Measurements from ENCODE around the gene CARF.
"Not testable (repeated sequence)": the region's sequence is repeated elsewhere in the genome, so short reads cannot be mapped to it uniquely, and the experiment has no call there.

CARF gene, protein sequence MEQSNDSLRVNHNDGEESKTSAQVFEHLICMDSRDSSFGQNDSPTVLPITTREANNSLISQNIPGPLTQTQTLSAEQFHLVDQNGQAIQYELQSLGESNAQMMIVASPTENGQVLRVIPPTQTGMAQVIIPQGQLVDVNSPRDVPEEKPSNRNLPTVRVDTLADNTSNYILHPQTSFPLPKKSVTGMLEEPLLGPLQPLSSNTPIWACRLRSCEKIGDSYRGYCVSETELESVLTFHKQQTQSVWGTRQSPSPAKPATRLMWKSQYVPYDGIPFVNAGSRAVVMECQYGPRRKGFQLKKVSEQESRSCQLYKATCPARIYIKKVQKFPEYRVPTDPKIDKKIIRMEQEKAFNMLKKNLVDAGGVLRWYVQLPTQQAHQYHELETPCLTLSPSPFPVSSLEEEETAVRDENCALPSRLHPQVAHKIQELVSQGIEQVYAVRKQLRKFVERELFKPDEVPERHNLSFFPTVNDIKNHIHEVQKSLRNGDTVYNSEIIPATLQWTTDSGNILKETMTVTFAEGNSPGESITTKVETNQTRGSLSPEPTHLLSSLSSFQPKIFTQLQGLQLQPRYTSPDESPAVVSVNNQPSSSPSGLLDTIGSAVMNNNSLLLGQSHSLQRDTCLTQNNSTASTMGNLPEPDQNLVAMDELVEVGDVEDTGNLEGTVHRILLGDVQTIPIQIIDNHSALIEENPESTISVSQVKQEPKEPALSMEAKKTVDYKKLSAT

DNA sequence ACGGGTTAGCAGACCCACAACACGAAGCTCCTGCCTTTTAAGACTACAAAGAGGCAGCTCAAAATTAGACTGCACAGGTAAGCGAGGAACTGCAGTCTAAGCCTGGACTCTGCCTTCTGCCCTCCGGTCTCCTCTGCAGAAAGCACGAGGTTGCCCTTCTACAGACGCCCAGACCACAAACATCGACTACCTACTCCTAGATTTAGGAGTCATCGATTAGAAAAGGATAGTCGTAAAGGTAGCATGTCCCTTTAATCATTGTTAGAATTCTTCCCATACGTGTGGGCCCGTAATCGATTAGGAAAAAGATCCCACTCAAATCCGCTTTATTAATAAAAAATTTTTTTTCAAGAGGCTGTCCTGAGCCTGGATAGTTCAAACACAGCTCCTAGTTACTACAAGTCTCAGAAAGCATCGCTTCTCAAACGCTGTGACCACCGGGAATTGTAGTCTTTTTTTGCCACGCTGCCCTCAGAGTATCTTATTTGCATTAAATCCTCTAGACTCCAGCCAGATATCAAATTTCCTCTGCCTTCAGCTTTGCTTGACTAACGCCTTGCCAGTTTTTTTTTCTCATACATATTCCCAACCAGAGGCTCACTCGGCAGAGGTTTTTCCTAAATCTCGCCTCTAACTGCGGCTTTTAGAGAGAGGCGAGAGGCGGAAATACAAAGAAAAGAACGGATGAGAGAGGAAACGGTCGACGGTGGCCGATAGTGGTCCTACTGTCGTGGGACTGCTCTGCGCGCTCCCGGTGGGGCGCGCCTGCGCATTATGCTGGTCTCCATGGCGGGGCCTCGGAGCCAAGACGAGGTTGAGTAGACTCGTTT, at the start of gene CARF, which contains the start of gene WDR12:
Gene CARF, plus strand, starts transcription at position 764 of the 830 bp plus-strand sequence. CDS start 29,628 bp downstream, outside the sequence.
Gene WDR12, minus strand, starts transcription at position 162 of the 830 bp plus-strand sequence. CDS start 197 bp downstream, outside the sequence.
- no peaks in the 10 kb centered on the region for H3K4me1 ChIP-seq (ENCODE audit: insufficient read depth, low read length)

DNA sequence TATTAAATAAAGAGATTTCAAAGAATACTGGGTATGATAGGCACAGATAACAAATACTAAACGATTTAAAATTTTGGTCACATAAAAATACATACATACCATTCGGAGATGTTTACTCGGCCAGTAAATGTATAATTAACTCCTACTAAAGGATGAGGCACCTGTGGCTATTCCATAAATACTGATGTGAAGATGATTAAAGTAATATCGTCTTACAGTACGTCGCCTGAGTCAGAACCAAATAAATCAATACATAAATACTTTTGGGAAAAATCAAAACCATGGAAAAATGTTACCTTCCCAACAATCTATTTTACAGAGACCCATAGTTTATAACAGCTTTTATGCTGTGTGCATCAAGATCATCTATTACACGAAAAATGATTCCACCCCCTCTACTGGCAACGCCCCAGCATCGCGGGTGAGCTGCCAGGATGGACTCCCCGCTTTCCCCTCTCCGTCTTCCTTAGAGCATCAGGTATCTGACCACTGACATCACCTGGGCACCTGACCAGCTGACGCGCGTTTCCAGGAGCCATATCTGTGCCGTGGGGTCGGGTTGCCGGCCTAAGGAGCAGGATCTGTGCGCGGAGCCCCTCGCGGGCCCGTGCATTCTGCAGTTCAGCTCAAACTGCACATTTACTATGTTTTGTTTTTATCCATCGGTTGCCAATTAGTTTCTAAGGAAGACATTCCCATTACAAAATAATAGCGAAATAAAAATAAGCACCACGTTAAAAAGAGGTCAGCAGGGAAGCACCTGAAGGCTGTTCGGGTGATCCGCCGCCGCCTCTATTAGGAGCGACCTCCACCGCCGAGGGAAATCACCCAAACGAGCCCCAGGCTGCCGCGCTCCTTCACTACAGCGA, 41.4 kb upstream of the CARF start:
- Histone ChIP-seq H3K4me1 (ENCODE audit: insufficient read depth, low read length) (no peaks in the 10 kb centered on the region), H3K36me3 (ENCODE audit: insufficient read depth, low read length) (no peaks in the 10 kb centered on the region), H3K9me3 (ENCODE audit: control insufficient read depth, insufficient read depth, low read length) (no peaks in the 10 kb centered on the region), H3K9ac (ENCODE audit: low read depth, low read length) (peak overlapping the region; percentile 86)

More for the DNA sequence above, at the start of gene CARF, which contains the start of gene WDR12:
- no peaks in the 10 kb centered on the region; the same call in 1 of the 2 replicates for H3K36me3 ChIP-seq (ENCODE audit: insufficient read depth, low read length)
- no peaks in the 10 kb centered on the region; the same call in 1 of the 2 replicates for H3K9me3 ChIP-seq (ENCODE audit: control insufficient read depth, insufficient read depth, low read length)
- H3K9ac ChIP-seq (ENCODE audit: low read depth, low read length) = peak within 1 kb of the TSS; percentile 90

DNA sequence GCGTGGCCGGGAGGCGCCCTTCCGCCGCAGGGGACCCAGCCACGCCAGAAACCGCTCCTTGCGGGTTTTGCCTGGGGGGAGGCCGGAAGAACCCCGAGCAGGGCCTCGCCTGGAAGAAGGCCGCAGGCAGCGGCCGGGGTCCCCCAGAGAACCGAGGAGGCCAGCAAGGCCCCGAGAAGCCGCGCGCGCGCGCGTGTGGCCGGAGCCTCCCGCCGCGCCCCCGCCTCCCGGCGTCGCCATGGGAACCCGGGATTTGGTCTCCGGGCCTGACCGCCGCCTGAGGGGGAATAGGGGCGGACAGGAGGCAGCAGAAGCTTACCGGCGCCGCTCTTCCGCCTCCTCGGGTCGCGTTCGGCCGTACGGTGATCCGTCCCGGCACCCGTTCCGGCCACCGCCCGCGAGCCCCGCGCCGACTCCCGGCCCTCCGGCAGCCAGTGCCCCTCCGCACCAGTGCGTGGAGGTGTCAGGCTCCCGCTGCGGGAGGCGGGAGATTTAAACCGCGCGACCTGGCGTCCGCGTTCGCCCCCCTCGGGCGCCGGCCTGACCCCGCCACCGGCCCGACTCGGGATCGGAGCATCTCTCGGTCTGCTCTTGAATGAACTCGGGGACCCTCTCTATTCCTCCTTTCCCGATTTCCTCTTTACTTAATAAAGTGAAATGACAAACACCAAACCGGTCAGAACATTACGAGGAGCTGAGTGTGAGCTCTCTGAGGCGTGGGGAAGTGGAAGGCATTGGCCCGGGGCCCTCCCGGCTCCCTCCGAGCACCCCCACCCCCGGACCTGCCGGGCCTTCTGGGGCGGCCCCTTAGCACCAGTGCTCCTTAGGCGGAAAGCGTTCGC, 40.6 kb upstream of the CARF start, which contains the start of gene ICA1L:
Gene ICA1L, minus strand, starts transcription at position 467 of the 842 bp plus-strand sequence. CDS start 42,757 bp downstream, outside the sequence.
- Histone ChIP-seq H3K9me3 (ENCODE audit: control insufficient read depth, insufficient read depth, low read length) (no peaks in the 10 kb centered on the region), H3K9ac (ENCODE audit: low read depth, low read length) (peak within 1 kb of the TSS; percentile 86), H3K4me1 (ENCODE audit: insufficient read depth, low read length) (no peaks in the 10 kb centered on the region), H3K36me3 (ENCODE audit: insufficient read depth, low read length) (no peaks in the 10 kb centered on the region)

DNA sequence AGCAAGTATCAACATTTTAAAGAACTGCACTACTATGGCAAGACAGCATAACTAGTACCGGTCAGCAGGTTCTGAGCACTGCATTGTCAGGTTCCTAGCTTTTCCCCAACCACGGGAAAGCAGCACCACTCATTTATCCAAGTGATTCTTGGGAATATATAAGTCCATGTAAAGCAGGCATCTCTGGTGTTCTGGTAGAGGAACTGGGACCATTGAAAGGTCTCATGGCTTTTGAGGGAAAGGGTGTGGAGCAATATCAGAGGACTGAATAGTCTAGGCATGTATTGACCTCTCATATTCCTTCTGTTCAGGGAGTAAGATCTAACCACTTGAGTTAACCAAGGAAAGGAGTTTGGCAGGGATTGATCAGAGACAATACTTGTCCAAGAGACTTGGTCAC, 34.4 kb upstream of the CARF start:
- Histone ChIP-seq H3K9me3 (ENCODE audit: control insufficient read depth, insufficient read depth, low read length) (no peaks in the 10 kb centered on the region), H3K9ac (ENCODE audit: low read depth, low read length) (no peak overlapping the region), H3K36me3 (ENCODE audit: insufficient read depth, low read length) (peaks cover 14% of the 10 kb centered on the region; the same call in 1 of the 2 replicates), H3K4me1 (ENCODE audit: insufficient read depth, low read length) (no peaks in the 10 kb centered on the region)

DNA sequence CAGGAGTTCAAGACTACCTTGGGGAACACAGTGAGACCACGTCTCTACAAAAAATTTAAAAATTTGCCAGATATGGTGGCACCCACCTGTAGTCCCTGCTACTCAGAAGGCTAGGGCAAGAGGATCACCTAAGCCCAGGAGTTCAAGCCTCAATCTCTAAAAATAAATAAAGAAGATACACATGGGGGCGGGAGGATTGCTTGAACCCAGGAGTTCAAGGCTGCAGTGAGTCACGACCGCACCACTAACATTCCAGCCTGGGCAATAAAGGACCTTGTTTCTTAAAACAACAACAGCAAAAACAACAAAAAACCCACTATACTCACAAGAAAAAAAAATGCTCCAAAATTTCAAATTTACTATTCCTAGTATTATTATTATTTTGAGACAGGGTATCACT, 30.5 kb upstream of the CARF start:
- no peak overlapping the region for H3K9ac ChIP-seq (ENCODE audit: low read depth, low read length)
- H3K4me1 ChIP-seq (ENCODE audit: insufficient read depth, low read length) = no peaks in the 10 kb centered on the region
- no peaks in the 10 kb centered on the region for H3K9me3 ChIP-seq (ENCODE audit: control insufficient read depth, insufficient read depth, low read length)
- peaks cover 18% of the 10 kb centered on the region for H3K36me3 ChIP-seq (ENCODE audit: insufficient read depth, low read length)

DNA sequence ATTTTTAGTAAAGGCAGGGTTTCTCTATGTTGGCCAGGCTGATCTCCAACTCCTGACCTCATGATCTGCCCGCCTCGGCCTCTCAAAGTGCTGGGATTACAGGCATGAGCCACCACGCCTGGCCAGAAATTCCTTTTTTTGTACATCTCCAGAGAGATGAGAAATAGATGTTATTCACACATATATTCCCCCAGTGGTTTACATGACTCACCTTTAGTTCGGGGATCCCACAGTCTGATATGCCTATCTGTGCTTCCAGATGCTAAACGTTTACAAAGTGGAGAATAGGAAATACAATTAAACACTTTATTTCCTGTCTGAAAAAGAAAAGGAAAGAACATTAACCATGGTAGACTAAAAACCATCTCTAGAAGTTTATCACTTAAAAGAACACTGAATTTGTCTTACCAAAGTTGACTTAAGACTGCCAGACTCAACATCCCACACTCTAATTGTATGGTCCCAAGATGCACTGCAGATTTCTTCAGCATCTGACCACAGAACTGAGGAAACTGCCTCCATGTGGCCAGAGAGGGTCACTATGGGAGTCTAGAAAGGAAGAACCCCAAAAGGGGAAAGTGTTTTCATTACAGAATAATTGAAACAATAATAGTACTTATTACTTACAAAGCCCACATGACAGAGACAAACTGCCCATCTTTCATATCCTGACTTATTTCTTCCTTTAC, 27.9 kb upstream of the CARF start:
- H3K9ac ChIP-seq (ENCODE audit: low read depth, low read length) = no peak overlapping the region
- peaks cover 12% of the 10 kb centered on the region for H3K36me3 ChIP-seq (ENCODE audit: insufficient read depth, low read length)
- no peaks in the 10 kb centered on the region for H3K9me3 ChIP-seq (ENCODE audit: control insufficient read depth, insufficient read depth, low read length)
- no peaks in the 10 kb centered on the region for H3K4me1 ChIP-seq (ENCODE audit: insufficient read depth, low read length)

DNA sequence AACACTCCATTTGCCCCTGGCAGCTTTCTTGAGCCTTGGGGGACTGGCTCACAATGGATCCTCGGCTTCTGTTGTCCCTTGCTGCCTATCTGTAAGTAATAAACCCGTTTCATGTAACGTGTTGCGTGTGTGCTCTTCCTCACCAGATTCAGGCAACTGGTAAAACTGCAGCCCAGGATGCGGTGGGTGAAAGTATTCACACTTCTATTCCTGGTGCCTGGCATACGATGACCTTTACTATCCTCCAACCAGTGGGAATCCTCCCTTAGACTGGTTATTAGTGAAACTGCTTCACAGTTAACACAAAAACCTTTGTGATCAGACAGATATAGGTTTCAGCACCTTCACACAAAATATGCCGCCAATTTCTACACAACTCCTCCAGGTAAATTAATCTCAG, 26.9 kb upstream of the CARF start:
- H3K9me3 ChIP-seq (ENCODE audit: control insufficient read depth, insufficient read depth, low read length) = no peaks in the 10 kb centered on the region
- H3K4me1 ChIP-seq (ENCODE audit: insufficient read depth, low read length) = no peaks in the 10 kb centered on the region
- H3K9ac ChIP-seq (ENCODE audit: low read depth, low read length) = no peak overlapping the region
- peaks cover 12% of the 10 kb centered on the region for H3K36me3 ChIP-seq (ENCODE audit: insufficient read depth, low read length)

DNA sequence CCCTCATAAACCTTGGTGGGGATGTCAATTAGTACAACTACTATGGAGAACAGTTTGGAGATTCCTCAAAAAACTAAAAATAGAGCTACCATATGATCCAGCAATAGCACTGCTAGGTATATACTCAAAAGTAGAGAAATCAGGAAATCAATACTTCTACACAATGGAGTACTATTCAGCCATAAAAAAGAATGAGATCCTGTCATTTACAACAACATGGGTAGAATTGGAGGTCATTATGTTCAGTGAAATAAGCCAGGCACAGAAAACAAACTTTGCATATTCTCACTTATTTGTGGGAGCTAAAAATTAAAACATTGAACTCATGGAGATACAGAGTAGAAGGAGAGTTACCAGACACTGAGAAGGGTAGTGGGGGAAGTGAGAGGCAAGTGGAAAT, 6.6 kb upstream of the CARF start:
- not testable (repeated sequence) for H3K36me3 ChIP-seq (ENCODE audit: insufficient read depth, low read length)

DNA sequence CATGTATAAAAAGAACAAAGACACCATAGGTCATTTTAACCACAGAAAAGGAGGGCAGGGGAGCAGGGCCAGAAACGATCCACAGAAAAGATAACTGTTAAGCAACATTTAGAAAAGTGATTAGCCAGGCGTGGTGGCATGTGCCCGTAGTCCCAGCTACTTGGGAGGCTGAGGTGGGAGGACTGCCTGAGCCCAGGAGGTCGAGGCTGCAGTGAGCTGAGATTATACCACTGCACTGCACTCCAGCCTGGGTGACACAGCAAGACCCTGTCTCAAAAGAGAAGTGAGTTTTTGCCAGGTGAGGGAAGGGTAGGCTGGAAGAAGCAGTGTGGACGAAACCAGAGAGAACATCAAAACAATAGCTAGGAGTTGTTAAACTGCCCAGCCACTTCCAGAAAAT, 3.9 kb upstream of the CARF start:
- no peaks in the 10 kb centered on the region; the same call in 1 of the 2 replicates for H3K9me3 ChIP-seq (ENCODE audit: control insufficient read depth, insufficient read depth, low read length)
- H3K36me3 ChIP-seq (ENCODE audit: insufficient read depth, low read length) = peaks cover 5% of the 10 kb centered on the region; the same call in 1 of the 2 replicates
- no peaks in the 10 kb centered on the region for H3K4me1 ChIP-seq (ENCODE audit: insufficient read depth, low read length)
- H3K9ac ChIP-seq (ENCODE audit: low read depth, low read length) = no peak overlapping the region

More for the DNA sequence above, 6.6 kb upstream of the CARF start:
- not testable (repeated sequence) for H3K4me1 ChIP-seq (ENCODE audit: insufficient read depth, low read length); H3K9ac ChIP-seq (ENCODE audit: low read depth, low read length); H3K9me3 ChIP-seq (ENCODE audit: control insufficient read depth, insufficient read depth, low read length)

DNA sequence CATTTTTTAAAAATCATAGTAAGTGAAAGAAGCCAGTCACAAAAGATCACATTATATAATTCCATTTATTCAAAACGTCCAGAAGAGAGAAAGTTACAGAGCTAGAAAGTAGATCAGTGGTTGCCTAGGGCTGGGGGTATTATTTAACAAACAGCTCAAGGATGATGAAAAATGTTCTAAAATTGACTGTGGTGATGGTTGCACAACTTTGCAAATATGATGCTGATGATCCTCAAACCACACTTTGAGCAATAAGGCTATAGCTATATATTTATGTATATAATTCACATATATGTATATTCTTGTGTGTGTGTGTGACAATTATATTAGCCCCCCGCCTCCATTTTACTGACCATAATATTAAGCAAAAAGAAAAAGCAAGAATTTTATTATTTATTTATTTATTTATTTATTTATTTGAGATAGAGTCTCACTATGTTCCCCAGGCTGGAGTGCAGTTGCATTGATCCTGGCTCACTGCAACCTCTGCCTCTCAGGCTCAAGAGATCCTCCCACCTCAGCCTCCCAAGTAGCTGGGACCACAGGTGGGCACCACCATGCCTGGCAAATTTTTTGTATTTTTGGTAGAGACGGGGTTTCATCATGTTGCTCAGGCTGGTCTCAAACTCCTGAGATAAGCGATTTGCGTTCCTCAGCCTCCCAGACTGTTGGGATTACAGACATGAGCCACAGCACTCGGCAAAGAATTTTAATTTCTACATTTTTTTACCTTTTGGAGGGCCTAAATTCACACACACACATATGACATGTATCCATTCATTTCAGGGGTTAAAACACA, 2.5 kb upstream of the CARF start:
- Histone ChIP-seq H3K9ac (ENCODE audit: low read depth, low read length) (peak overlapping the region; percentile 90; the same call in 1 of the 2 replicates), H3K9me3 (ENCODE audit: control insufficient read depth, insufficient read depth, low read length) (no peaks in the 10 kb centered on the region; the same call in 1 of the 2 replicates), H3K36me3 (ENCODE audit: insufficient read depth, low read length) (peaks cover 5% of the 10 kb centered on the region; the same call in 1 of the 2 replicates), H3K4me1 (ENCODE audit: insufficient read depth, low read length) (no peaks in the 10 kb centered on the region)

DNA sequence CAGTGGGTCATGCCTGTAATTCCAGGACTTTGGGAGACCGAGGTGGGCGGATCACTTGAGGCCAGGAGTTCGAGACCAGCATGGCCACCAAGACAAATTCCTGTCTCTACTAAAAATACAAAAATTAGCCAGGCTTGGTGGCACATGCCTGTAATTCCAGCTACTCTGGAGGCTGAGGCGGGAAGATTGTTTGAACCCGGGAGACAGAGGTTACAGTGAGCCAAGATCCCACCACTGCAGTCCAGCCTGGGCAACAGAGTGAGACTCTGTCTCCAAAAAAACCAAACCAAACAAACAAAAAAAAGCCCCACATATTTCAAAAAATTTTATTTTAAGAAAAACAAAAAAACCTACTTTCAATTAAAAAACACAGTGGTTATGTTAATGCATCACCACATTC, 1.8 kb upstream of the CARF start:
- H3K4me1 ChIP-seq (ENCODE audit: insufficient read depth, low read length); H3K9me3 ChIP-seq (ENCODE audit: control insufficient read depth, insufficient read depth, low read length); H3K36me3 ChIP-seq (ENCODE audit: insufficient read depth, low read length): not testable (repeated sequence)
- H3K9ac ChIP-seq (ENCODE audit: low read depth, low read length) = peak overlapping the region; percentile 90
